Memory B cell (primary cell): ENCODE measurements around the gene HCRT.
"Not testable (repeated sequence)": the region's sequence is repeated elsewhere in the genome, so short reads cannot be mapped to it uniquely, and the experiment has no call there.

Experiments
- ATAC-seq: fragments of 150-1000 bp; cut with Tn5 transposase; 2 replicates; pipeline ENCODE4 v1.10.0; 2021; ENCODE audit warnings: low read depth, mild to moderate bottlenecking, moderate library complexity
- DNase-seq, 2 donors: peaks; one replicate each; pipeline ENCODE4 v3.0.0; 2022; ENCODE audit warnings: low spot score in 2 of 2
- H3K27ac Mint-ChIP-seq: one replicate; pipeline ENCODE4 v1.8.0; 2022; ENCODE audit warnings: mild to moderate bottlenecking, moderate library complexity, mixed read lengths
- H3K27me3 Mint-ChIP-seq: one replicate; pipeline ENCODE4 v1.8.0; 2022; ENCODE audit warnings: mixed read lengths
- H3K36me3 Mint-ChIP-seq: one replicate; pipeline ENCODE4 v1.8.0; 2022; ENCODE audit warnings: mild to moderate bottlenecking, mixed read lengths
- H3K4me1 Mint-ChIP-seq: one replicate; pipeline ENCODE4 v1.8.0; 2022; ENCODE audit warnings: mixed read lengths
- H3K4me3 Mint-ChIP-seq: one replicate; pipeline ENCODE4 v1.8.0; 2022; ENCODE audit warnings: mild to moderate bottlenecking, moderate library complexity, mixed read lengths
- H3K9me3 Mint-ChIP-seq: one replicate; pipeline ENCODE4 v1.8.0; 2022; ENCODE audit warnings: mixed read lengths

HCRT gene

GRCh38 chr17:42191275-42191608 lies 6.0 kb upstream of the HCRT start:
- Mint-ChIP-seq H3K36me3 (peaks cover 3% of the 10 kb centered on the region), H3K4me1 (peaks cover 10% of the 10 kb centered on the region), H3K4me3 (no peak overlapping the region), H3K27me3 (no peaks in the 10 kb centered on the region), H3K9me3 (no peaks in the 10 kb centered on the region), H3K27ac (no peak overlapping the region)
- DNase-seq: no peak
- ATAC-seq: no peak

DNA sequence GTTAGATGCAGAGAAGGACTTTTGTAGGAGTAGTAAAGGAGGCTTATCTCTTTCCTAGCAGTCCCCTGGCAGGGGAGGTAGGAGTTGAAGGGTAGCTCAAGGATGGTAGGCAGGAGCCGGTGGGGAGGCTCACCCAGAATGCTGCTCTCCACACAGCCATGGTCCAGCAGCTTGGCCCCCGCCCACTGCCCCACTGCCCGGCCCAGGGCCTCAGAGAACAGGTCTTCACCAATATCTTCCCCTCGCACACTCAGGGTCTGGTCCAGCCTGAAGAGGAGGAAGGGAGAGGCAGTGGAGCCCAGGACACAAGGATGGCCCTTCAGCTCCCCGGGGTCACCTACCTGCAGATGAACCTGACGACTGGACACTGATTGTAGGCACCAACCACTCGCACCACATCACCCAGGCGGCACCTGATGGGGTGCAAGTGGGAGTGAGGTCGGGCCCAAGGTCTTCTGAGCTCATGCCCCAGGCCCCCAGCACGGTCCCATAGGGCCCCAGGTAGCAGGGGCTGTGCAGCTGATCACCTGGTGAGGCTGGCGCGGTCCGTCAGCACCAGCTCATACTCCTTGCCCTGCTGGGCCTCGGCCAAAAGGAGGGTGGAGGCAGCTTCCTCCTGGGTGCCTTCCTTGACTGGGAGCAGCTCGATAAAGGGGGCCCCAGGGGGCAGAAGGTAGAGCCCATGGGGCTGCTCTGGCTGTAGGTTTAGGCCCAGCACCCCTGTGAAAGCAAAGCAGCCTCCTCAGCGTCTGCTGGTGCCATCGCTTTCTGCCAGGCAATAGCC lies 5.4 kb upstream of the HCRT start:
- H3K4me1 Mint-ChIP-seq: peaks cover 10% of the 10 kb centered on the region
- ATAC-seq (no peak), DNase-seq (no peak)
- no peak overlapping the region for H3K27ac Mint-ChIP-seq
- peaks cover 3% of the 10 kb centered on the region for H3K36me3 Mint-ChIP-seq
- no peak overlapping the region for H3K4me3 Mint-ChIP-seq
- H3K27me3 Mint-ChIP-seq: no peaks in the 10 kb centered on the region
- no peaks in the 10 kb centered on the region for H3K9me3 Mint-ChIP-seq

GRCh38 chr17:42189651-42189965 lies 4.4 kb upstream of the HCRT start:
- Mint-ChIP-seq H3K4me3 (no peak overlapping the region), H3K36me3 (peaks cover 3% of the 10 kb centered on the region), H3K27ac (no peak overlapping the region), H3K9me3 (no peaks in the 10 kb centered on the region), H3K27me3 (no peaks in the 10 kb centered on the region), H3K4me1 (peaks cover 13% of the 10 kb centered on the region)
- ATAC-seq (no peak), DNase-seq (no peak)

GRCh38 chr17:42188749-42189650 lies 3.7 kb upstream of the HCRT start:
- DNase-seq: no peak
- Mint-ChIP-seq H3K36me3 (peaks cover 3% of the 10 kb centered on the region), H3K9me3 (no peaks in the 10 kb centered on the region), H3K4me1 (peaks cover 13% of the 10 kb centered on the region), H3K27ac (no peak overlapping the region), H3K4me3 (no peak overlapping the region), H3K27me3 (no peaks in the 10 kb centered on the region)
- ATAC-seq: no peak

DNA sequence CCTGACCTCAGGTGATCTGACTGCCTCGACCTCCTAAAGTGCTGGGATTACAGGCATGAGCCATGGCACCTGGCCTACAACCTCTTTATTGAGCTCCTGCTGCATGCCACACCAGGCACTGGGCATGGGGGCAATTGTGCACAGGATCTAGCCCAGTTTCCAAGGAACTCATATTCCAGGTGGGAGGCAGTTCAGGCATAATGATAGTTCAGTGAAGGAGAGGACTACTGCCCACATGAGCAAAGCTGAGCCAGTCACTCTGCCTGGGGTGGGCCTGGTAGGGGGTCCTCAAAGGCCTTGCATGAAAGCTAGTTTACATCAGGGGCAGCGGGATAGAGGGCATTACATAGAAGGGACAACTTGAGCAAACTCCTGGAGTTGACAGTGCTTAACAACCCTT lies 2.6 kb upstream of the HCRT start:
- no peak for ATAC-seq
- Mint-ChIP-seq H3K9me3 (no peaks in the 10 kb centered on the region), H3K4me3 (no peak overlapping the region), H3K27me3 (no peaks in the 10 kb centered on the region), H3K4me1 (peaks cover 14% of the 10 kb centered on the region), H3K36me3 (peaks cover 3% of the 10 kb centered on the region), H3K27ac (no peak overlapping the region)
- DNase-seq: no peak

DNA sequence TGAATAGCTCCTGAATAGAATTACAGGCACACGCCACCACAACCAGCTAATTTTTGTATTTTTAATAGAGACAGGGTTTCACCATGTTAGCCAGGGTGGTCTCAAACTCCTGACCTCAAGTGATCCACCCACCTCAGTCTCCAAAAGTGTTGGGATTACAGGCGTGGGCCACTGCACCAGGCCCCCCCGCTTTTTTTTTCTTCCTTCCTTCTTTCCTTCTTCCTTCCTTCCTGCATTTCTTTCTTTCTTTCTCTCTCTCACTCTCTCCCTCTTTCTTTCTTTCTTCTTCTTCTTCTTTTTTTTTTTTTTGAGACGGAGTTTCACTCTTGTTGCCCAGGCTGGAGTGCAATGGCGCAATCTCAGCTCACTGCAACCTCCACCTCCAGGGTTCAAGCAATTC lies 939 bp upstream of the HCRT start:
- H3K9me3 Mint-ChIP-seq, H3K27me3 Mint-ChIP-seq, ATAC-seq, H3K36me3 Mint-ChIP-seq, DNase-seq, H3K27ac Mint-ChIP-seq: not testable (repeated sequence)
- H3K4me1 Mint-ChIP-seq: peaks cover 21% of the 10 kb centered on the region
- peak overlapping the region; percentile 24 for H3K4me3 Mint-ChIP-seq

GRCh38 chr17:42185621-42185930 lies 324 bp upstream of the HCRT start:
- Mint-ChIP-seq H3K27me3 (no peaks in the 10 kb centered on the region), H3K36me3 (peaks cover 3% of the 10 kb centered on the region), H3K4me1 (peaks cover 22% of the 10 kb centered on the region), H3K27ac (no peak overlapping the region), H3K4me3 (no peak overlapping the region), H3K9me3 (no peaks in the 10 kb centered on the region)
- DNase-seq (no peak), ATAC-seq (no peak)

GRCh38 chr17:42183741-42184711 lies 1.2 kb downstream of the HCRT start:
- Mint-ChIP-seq H3K9me3 (no peaks in the 10 kb centered on the region), H3K27me3 (no peaks in the 10 kb centered on the region), H3K4me3 (peak overlapping the region; percentile 93), H3K27ac (peak overlapping the region; percentile 92), H3K4me1 (peaks cover 25% of the 10 kb centered on the region), H3K36me3 (no peaks in the 10 kb centered on the region)
- peak; percentile 71 for ATAC-seq
- peak; percentile 80 to 88 for DNase-seq

DNA sequence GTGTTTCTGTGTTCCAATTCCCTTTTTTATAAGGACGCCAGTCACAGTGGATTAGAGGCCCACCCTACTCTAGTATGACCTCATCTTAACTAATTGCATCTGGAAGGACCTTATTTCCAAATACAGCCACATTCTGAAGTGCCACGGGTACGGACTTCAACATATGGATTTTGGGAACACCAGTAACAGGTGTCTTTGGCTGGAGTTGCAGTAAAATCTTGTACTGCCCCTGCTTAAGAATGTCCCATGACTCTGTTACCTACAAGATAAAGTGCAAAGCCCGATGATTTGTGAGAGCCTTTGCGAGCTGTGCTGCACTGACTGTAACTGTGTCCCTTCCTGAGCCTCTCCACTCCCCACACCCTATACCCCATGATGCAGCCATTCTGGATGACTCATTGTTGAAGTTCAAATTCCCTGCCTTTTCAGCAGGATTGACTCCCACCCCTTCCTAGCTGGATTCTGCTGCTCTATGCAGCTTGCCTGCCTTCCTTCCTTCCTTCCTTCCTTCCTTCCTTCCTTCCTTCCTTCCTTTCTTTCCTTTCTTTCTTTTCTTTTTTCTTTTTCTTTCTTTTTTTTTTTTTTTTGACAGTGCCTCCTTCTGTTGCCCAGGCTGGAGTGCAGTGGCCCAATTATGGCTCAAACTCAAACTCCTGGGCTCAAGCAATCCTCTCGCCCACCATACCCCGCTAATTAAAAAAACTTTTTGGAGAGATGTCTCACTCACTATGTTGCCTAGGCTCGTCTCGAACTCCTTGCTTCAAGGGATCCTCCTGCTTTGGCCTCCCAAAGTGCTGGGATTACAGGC lies 2.1 kb downstream of the HCRT start:
- no peaks in the 10 kb centered on the region for H3K36me3 Mint-ChIP-seq
- DNase-seq (no peak), ATAC-seq (no peak)
- H3K4me1 Mint-ChIP-seq: peaks cover 33% of the 10 kb centered on the region
- H3K27me3 Mint-ChIP-seq: no peaks in the 10 kb centered on the region
- no peaks in the 10 kb centered on the region for H3K9me3 Mint-ChIP-seq
- H3K4me3 Mint-ChIP-seq: peak overlapping the region; percentile 93
- peak overlapping the region; percentile 92 for H3K27ac Mint-ChIP-seq

DNA sequence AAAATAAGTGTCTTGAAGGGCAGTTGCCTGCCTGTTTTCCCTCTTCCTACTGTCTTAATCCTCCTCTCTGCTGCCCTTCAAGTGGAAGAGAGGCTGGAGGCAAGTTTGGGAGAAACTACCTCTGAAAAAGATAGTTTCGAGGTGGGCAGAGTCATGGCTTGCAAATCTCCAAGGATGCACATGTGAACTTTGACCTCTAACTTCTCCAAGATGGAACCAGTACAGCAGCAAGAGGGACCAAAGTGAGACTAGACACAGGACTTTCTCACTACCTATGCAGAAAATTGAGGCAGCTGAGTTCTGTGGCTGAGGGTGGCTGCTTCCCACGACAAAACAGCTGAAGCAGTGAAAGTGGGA lies 3.4 kb downstream of the HCRT start:
- Mint-ChIP-seq H3K9me3 (no peaks in the 10 kb centered on the region), H3K36me3 (no peaks in the 10 kb centered on the region), H3K4me1 (peaks cover 36% of the 10 kb centered on the region), H3K27me3 (no peaks in the 10 kb centered on the region), H3K4me3 (peak overlapping the region; percentile 79), H3K27ac (no peak overlapping the region)
- ATAC-seq: no peak
- no peak for DNase-seq

GRCh38 chr17:42180922-42181850 lies 4.1 kb downstream of the HCRT start, which contains the start of gene KCNH4:
Gene KCNH4 (minus strand): TSS chr17:42181142. CDS start chr17:42180945, 197 bp downstream.
- H3K4me1 Mint-ChIP-seq: peaks cover 36% of the 10 kb centered on the region
- H3K9me3 Mint-ChIP-seq: no peaks in the 10 kb centered on the region

GRCh38 chr17:42180411-42180921 lies 4.8 kb downstream of the HCRT start:
- DNase-seq: peak in 1 of 2 donors; percentile 36
- Mint-ChIP-seq H3K4me3 (peak overlapping the region; percentile 79), H3K4me1 (peaks cover 36% of the 10 kb centered on the region), H3K9me3 (no peaks in the 10 kb centered on the region), H3K36me3 (peaks cover 2% of the 10 kb centered on the region), H3K27ac (no peak overlapping the region), H3K27me3 (no peaks in the 10 kb centered on the region)
- no peak for ATAC-seq

More at GRCh38 chr17:42180922-42181850, 4.1 kb downstream of the HCRT start, which contains the start of gene KCNH4:
- Mint-ChIP-seq H3K27me3 (no peaks in the 10 kb centered on the region), H3K36me3 (no peaks in the 10 kb centered on the region), H3K27ac (peak within 1 kb of the TSS; percentile 50), H3K4me3 (peak within 1 kb of the TSS; percentile 79)
- DNase-seq (peak; percentile 82 to 84), ATAC-seq (peak; percentile 58)
